Vagina (tissue), 2 donors: Measurements from ENCODE around the gene HK2.
"Not testable (repeated sequence)": the region's sequence is repeated elsewhere in the genome, so short reads cannot be mapped to it uniquely, and the experiment has no call there.

Source experiments
- CTCF ChIP-seq, 3 experiments: fragments of 450-650 bp in 2 of 3; fragments of 200-600 bp in 1 of 3; sonication (generic) in 1 of 3; IDR thresholded peaks; one replicate each; pipeline ENCODE4 v1.5.1; 2017 to 2019; ENCODE audit warnings: antibody characterized with exemption in 3 of 3, mild to moderate bottlenecking in 2 of 3, moderate library complexity in 2 of 3
- POLR2AphosphoS5 ChIP-seq, 2 donors: sonication (generic); formaldehyde crosslinking; IDR thresholded peaks; one replicate each; pipeline ENCODE4 v1.9.0; 2017; ENCODE audit warnings: antibody characterized with exemption in 2 of 2, mild to moderate bottlenecking in 2 of 2, low read depth in 1 of 2; ENCODE audit not compliant: insufficient read depth in 1 of 2

DNA sequence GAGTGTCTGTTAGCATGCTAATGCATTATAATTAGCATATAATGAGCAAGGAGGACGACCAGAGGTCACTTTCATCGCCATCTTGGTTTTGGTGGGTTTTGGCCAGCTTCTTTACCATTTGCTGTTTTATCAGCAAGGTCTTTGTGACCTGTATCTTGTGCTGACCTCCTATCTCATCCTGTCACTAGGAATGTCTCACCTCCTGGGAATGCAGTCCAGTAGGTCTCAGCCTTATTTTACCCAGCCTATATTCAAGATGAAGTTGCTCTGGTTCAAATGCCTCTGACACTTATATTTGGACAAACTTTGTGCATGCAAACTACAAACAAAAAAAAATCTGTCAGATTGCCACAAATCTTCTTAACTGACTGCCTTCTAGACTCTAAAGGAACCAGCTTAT lies 66.3 kb downstream of the HK2 start:
- TF ChIP-seq CTCF (IDR thresholded peaks at IDR 0.05); POLR2AphosphoS5 (IDR thresholded peaks at IDR 0.05; ENCODE audit: insufficient read depth in 1 of 2, low read depth in 1 of 2): not testable (repeated sequence)
